HepG2 (cell line): ENCODE results near the gene CTCF. TPM values are rescaled to one million over a fixed set of nuclear protein-coding genes. Genes with fewer than 3 reads are reported as not detected.
A peak's percentile ranks its signal among the peaks of the same experiment; 100 is the strongest.

Experiments
- CBX5 ChIP-seq: sonication (generic); formaldehyde crosslinking; IDR thresholded peaks from 2 replicates; pipeline ENCODE4 v1.4.0; 2020; ENCODE audit warnings: missing genetic modification reagents, borderline replicate concordance
- ESRRA ChIP-seq: sonication (generic); formaldehyde crosslinking; IDR thresholded peaks from 2 replicates; pipeline ENCODE4 v1.5.1; 2020; ENCODE audit warnings: mild to moderate bottlenecking, low read depth, missing genetic modification reagents
- HDAC2 ChIP-seq: sonication (generic); formaldehyde crosslinking; IDR thresholded peaks from 2 replicates; pipeline ENCODE4 v1.4.0; 2020; ENCODE audit warnings: missing genetic modification reagents
- HNF4A ChIP-seq: sonication (generic); formaldehyde crosslinking; IDR thresholded peaks from 2 replicates; pipeline ENCODE4 v1.4.0; 2020; ENCODE audit warnings: missing genetic modification reagents
- NFIC ChIP-seq: IDR thresholded peaks from 2 replicates; pipeline ENCODE4 v1.6.1; 2012; ENCODE audit warnings: mild to moderate bottlenecking, low read length, inconsistent platforms
- NR2C2 ChIP-seq: sonication (generic); formaldehyde crosslinking; IDR thresholded peaks from 2 replicates; pipeline ENCODE4 v1.4.0; 2020; ENCODE audit warnings: missing genetic modification reagents, mild to moderate bottlenecking, moderate library complexity, borderline replicate concordance
- PHF8 ChIP-seq: sonication (generic); formaldehyde crosslinking; IDR thresholded peaks from 2 replicates; pipeline ENCODE4 v1.5.0; 2020; ENCODE audit warnings: missing genetic modification reagents
- SNAI1 ChIP-seq: sonication (generic); formaldehyde crosslinking; IDR thresholded peaks from 2 replicates; pipeline ENCODE4 v1.5.0; 2020; ENCODE audit warnings: mild to moderate bottlenecking, missing genetic modification reagents, borderline replicate concordance
- ZSCAN29 ChIP-seq: sonication (generic); formaldehyde crosslinking; conservative IDR thresholded peaks from 2 replicates; pipeline ENCODE4 v1.4.0; 2020; ENCODE audit warnings: mild to moderate bottlenecking, missing genetic modification reagents
- polyA plus RNA-seq, 8 experiments: library from polyadenylated mRNA; depleted of rRNA in 3 of 8; stranded (reverse) in 7 of 8; unstranded in 1 of 8; fragments of >200 nt; fragmentation: Illumina TruSeq in 4 of 8; extraction: Trizol in 4 of 8; gene quantifications; 2 replicates each; pipeline versions ENCODE4 v1.2.1 to v1.2.3, GENCODE V29; 2011 to 2016; ENCODE audit warnings: low read depth in 4 of 8, missing spikeins in 1 of 8, mixed read lengths in 1 of 8; ENCODE audit not compliant: insufficient read depth in 1 of 8
- total RNA-seq, 5 experiments: library from RNA; depleted of rRNA; stranded (reverse); fragments of >200 nt; fragmentation: Illumina TruSeq; extraction: Trizol; gene quantifications; 2 replicates each; pipeline ENCODE4 v1.2.3, GENCODE V29; 2016; ENCODE audit warnings: low read depth in 1 of 5
- TF ChIP-seq, protein P1 (sequence below): sonication (generic); formaldehyde crosslinking; IDR thresholded peaks from 2 replicates; pipeline ENCODE4 v1.5.0; 2020; ENCODE audit warnings: mild to moderate bottlenecking, missing genetic modification reagents, borderline replicate concordance
- TF ChIP-seq, protein P2 (sequence below): sonication (generic); formaldehyde crosslinking; IDR thresholded peaks from 2 replicates; pipeline ENCODE4 v1.4.0; 2020; ENCODE audit warnings: low read depth, mild to moderate bottlenecking, missing genetic modification reagents
- TF ChIP-seq, protein P3 (sequence below): sonication (generic); formaldehyde crosslinking; IDR thresholded peaks from 2 replicates; pipeline ENCODE4 v1.5.1; 2020; ENCODE audit warnings: mild to moderate bottlenecking, missing genetic modification reagents, borderline replicate concordance
- TF ChIP-seq, protein P4 (sequence below): sonication (generic); formaldehyde crosslinking; IDR thresholded peaks from 2 replicates; pipeline ENCODE4 v1.9.0; 2021; ENCODE audit warnings: missing genetic modification reagents, borderline replicate concordance

Gene CTCF
- total and polyA plus RNA-seq, 2 of the 13 experiments (the other 11 are each of a cell fraction or from before 2014, with no cell fraction given): 19.5 to 37.5 TPM

DNA sequence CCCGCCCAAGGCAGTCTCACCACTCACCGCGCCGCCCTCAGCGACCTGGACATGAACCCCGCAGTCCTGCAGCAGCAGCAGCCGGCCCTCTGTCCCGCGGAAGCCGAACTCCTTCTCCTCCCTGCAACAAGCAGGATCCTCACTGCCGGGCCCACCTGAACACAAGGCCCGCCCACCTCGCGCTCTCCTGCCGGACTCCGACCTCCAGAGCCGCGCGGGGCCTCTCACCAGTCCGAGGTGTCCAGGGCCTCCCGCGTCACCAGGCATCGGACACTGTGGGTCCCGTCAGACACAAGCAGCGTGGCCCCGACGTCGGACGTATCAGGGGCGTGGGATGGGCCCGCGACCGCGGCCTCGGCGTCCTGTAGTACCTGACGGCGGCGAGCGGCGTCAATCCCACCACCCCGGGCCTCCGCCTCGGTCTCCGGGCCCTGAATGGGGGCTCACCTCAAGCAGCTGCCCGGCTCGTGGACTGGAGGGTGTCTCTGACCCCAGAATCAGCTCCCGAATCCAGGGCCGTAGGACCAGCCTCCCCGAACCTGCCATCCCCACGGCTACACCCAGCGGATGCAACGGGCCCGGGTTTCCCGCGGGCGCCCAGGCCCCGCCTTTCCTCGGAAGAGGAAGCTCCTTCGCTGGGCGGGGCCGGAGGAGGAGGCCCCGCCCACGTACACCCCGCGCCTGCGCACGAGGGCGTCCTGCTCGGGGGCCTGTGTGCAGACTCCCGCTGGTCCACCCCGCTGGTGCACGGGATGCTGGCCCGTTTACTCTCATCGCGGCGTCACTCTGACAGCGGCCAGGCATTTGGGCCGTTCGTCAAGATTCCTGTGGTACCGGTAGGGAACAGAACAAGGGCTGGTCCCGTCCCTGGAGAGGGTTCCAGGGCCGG, 97.6 kb downstream of the CTCF start, which contains the start of gene ACD (continued):
- TF ChIP-seq, protein P1, sequence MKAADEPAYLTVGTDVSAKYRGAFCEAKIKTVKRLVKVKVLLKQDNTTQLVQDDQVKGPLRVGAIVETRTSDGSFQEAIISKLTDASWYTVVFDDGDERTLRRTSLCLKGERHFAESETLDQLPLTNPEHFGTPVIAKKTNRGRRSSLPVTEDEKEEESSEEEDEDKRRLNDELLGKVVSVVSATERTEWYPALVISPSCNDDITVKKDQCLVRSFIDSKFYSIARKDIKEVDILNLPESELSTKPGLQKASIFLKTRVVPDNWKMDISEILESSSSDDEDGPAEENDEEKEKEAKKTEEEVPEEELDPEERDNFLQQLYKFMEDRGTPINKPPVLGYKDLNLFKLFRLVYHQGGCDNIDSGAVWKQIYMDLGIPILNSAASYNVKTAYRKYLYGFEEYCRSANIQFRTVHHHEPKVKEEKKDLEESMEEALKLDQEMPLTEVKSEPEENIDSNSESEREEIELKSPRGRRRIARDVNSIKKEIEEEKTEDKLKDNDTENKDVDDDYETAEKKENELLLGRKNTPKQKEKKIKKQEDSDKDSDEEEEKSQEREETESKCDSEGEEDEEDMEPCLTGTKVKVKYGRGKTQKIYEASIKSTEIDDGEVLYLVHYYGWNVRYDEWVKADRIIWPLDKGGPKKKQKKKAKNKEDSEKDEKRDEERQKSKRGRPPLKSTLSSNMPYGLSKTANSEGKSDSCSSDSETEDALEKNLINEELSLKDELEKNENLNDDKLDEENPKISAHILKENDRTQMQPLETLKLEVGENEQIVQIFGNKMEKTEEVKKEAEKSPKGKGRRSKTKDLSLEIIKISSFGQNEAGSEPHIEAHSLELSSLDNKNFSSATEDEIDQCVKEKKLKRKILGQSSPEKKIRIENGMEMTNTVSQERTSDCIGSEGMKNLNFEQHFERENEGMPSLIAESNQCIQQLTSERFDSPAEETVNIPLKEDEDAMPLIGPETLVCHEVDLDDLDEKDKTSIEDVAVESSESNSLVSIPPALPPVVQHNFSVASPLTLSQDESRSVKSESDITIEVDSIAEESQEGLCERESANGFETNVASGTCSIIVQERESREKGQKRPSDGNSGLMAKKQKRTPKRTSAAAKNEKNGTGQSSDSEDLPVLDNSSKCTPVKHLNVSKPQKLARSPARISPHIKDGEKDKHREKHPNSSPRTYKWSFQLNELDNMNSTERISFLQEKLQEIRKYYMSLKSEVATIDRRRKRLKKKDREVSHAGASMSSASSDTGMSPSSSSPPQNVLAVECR (CRISPR knock-in tag): peak; percentile 91
- peak; percentile 68 for TF ChIP-seq HDAC2 (CRISPR knock-in tag)
- TF ChIP-seq HNF4A (CRISPR knock-in tag): peak; percentile 79
- TF ChIP-seq, protein P2, sequence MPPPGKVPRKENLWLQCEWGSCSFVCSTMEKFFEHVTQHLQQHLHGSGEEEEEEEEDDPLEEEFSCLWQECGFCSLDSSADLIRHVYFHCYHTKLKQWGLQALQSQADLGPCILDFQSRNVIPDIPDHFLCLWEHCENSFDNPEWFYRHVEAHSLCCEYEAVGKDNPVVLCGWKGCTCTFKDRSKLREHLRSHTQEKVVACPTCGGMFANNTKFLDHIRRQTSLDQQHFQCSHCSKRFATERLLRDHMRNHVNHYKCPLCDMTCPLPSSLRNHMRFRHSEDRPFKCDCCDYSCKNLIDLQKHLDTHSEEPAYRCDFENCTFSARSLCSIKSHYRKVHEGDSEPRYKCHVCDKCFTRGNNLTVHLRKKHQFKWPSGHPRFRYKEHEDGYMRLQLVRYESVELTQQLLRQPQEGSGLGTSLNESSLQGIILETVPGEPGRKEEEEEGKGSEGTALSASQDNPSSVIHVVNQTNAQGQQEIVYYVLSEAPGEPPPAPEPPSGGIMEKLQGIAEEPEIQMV (CRISPR knock-in tag): peak; percentile 78; the same call in 1 of the 2 replicates
- peak; percentile 73 for TF ChIP-seq NR2C2 (CRISPR knock-in tag)
- TF ChIP-seq PHF8: peak; percentile 98
- TF ChIP-seq SNAI1: peak; percentile 90; the same call in 1 of the 2 replicates
- TF ChIP-seq ZSCAN29 (CRISPR knock-in tag): peak; percentile 51; the same call in 1 of the 2 replicates
- TF ChIP-seq, protein P3, sequence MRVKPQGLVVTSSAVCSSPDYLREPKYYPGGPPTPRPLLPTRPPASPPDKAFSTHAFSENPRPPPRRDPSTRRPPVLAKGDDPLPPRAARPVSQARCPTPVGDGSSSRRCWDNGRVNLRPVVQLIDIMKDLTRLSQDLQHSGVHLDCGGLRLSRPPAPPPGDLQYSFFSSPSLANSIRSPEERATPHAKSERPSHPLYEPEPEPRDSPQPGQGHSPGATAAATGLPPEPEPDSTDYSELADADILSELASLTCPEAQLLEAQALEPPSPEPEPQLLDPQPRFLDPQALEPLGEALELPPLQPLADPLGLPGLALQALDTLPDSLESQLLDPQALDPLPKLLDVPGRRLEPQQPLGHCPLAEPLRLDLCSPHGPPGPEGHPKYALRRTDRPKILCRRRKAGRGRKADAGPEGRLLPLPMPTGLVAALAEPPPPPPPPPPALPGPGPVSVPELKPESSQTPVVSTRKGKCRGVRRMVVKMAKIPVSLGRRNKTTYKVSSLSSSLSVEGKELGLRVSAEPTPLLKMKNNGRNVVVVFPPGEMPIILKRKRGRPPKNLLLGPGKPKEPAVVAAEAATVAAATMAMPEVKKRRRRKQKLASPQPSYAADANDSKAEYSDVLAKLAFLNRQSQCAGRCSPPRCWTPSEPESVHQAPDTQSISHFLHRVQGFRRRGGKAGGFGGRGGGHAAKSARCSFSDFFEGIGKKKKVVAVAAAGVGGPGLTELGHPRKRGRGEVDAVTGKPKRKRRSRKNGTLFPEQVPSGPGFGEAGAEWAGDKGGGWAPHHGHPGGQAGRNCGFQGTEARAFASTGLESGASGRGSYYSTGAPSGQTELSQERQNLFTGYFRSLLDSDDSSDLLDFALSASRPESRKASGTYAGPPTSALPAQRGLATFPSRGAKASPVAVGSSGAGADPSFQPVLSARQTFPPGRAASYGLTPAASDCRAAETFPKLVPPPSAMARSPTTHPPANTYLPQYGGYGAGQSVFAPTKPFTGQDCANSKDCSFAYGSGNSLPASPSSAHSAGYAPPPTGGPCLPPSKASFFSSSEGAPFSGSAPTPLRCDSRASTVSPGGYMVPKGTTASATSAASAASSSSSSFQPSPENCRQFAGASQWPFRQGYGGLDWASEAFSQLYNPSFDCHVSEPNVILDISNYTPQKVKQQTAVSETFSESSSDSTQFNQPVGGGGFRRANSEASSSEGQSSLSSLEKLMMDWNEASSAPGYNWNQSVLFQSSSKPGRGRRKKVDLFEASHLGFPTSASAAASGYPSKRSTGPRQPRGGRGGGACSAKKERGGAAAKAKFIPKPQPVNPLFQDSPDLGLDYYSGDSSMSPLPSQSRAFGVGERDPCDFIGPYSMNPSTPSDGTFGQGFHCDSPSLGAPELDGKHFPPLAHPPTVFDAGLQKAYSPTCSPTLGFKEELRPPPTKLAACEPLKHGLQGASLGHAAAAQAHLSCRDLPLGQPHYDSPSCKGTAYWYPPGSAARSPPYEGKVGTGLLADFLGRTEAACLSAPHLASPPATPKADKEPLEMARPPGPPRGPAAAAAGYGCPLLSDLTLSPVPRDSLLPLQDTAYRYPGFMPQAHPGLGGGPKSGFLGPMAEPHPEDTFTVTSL (CRISPR knock-in tag): no peak
- no peak for TF ChIP-seq NFIC
- peak; percentile 73; the same call in 1 of the 2 replicates for TF ChIP-seq ESRRA
- TF ChIP-seq, protein P4, sequence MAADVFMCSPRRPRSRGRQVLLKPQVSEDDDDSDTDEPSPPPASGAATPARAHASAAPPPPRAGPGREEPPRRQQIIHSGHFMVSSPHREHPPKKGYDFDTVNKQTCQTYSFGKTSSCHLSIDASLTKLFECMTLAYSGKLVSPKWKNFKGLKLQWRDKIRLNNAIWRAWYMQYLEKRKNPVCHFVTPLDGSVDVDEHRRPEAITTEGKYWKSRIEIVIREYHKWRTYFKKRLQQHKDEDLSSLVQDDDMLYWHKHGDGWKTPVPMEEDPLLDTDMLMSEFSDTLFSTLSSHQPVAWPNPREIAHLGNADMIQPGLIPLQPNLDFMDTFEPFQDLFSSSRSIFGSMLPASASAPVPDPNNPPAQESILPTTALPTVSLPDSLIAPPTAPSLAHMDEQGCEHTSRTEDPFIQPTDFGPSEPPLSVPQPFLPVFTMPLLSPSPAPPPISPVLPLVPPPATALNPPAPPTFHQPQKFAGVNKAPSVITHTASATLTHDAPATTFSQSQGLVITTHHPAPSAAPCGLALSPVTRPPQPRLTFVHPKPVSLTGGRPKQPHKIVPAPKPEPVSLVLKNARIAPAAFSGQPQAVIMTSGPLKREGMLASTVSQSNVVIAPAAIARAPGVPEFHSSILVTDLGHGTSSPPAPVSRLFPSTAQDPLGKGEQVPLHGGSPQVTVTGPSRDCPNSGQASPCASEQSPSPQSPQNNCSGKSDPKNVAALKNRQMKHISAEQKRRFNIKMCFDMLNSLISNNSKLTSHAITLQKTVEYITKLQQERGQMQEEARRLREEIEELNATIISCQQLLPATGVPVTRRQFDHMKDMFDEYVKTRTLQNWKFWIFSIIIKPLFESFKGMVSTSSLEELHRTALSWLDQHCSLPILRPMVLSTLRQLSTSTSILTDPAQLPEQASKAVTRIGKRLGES (CRISPR knock-in tag): peak; percentile 46; the same call in 1 of the 2 replicates
- peak; percentile 30; the same call in 1 of the 2 replicates for TF ChIP-seq CBX5 (CRISPR knock-in tag)
